NCI-H524 treated with DMSO at 0.1 percent for 48 hours (cell line): ENCODE measurements around the gene GNG2.

ENCODE experiments used
- DNase-seq: peaks from one replicate; lab custom pipeline; 2025; lab: John Stamatoyannopoulos, UW

Gene GNG2

DNA sequence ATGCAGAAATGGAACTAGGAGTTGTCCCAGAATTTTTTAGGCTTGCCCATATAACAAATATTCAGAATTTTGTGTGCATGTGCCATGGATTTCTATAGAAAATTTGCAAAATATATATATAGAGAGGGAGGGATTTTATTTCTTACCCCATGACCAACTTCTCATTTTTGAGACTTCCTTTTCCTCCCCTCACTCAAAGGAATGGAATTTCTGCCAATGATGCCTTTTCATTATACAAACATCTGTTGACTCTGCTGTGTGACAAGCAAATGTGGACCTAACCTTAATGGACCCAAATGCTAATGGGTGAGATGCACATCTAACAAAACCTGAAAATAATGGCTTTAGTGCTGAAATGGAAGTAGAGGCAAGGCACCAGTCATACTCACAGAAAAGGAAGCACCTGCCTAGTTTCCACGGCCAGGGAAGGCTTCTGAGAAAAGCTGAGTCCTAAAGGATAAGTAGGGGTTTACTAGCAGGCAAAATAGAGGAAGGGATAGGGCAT lies 3.6 kb upstream of the GNG2 start:
- DNase-seq: no peak

GRCh38 chr14:51859131-51859530 lies 1.3 kb upstream of the GNG2 start:
- no peak for DNase-seq

GRCh38 chr14:51860825-51861499 lies 550 bp downstream of the GNG2 start:
- DNase-seq: no peak

- no peak for DNase-seq
Observed at GRCh38 chr14:51862176-51862796, 1.9 kb downstream of the GNG2 start.

DNA sequence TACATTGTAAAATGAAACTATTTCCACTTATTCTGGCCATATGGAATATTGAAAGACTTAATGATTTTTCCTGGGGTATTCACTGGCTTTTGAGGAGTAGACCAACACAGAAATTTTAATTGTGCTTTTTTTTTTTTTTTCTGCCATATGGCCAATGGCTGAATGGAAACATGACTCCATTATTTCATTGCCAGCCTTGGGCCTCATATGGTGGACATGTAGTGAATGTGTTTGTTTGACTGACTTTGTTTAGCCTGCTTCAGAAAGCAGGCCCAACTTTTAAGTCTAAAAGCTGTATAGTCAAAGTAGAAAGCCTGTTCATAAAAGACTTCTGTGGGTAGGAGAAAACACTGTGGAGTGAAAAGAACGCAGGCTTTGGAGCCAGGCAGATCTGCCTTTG lies 2.4 kb downstream of the GNG2 start:
- DNase-seq: no peak

DNA sequence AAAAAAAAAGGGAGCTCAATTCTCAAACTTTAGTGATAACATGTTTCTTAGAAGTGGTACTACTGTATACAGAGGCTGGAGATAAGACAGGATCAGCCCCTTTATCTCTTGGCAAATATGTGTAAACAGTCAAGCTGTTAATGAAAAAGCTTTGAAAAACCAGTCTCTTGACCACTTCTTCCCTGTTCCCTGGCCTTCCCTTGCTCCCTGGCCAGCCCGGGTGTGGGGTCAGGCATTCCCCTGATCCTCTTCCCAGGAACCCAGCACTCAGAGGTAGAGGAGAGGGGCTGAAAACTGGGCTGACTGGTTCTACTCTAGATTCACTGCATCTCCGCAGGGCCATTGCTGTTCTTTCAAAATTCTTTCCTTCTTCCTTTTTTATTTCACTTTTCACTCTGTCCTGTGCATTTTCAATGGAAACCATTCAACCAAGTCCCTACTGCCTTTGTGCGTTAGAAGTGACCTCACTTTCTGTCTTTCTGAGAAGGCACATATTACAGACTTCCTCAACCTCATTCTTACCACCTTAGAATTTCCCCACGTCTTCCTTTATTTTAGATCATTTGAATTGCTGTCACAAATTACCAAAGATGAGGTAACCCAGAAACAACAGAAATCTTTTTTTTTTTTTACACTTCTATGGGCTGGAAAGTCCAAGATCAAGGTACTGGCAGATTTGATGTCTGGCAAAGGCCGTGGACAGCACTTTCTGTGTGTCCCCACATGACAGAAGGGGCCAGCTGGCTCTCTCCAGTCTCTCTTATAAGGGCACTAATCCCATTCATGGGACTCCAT lies 5.7 kb downstream of the GNG2 start:
- no peak for DNase-seq

- DNase-seq: no peak
Observed at GRCh38 chr14:51867741-51868140, 7.3 kb downstream of the GNG2 start.

- no peak for DNase-seq
Observed at GRCh38 chr14:51868405-51868804, 8.0 kb downstream of the GNG2 start.

DNA sequence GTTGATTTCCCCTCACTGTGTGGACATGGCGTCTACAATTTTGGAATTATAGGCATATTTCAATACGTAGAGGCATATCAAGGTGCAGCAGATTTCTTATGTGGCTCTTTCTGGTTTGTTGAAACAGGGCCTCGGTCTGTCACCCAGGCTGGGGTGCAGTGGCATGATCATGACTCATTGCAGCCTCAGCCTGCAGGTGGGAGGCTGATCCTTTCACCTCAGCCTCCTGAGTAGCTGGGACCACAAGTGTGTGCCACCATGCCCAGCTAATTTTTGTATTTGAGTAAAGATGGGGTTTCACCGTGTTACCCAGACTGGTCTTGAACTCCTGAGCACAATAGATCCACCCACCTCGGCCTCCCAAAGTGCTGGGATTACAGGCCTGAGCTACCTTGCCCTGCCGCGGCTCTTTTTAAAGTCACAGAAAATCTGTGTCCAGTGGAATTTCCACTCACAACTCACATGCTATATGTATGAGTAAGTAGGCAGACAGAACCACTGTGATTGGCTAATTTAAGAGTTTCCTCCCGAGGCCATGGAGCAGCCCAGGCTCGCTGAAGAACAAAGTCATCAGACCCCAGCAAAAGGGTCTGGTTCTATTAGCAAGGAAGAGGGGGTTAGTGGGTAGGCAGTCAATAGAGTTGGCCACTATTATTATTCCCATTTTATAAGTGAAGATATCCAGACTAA lies 9.1 kb downstream of the GNG2 start:
- no peak for DNase-seq

DNA sequence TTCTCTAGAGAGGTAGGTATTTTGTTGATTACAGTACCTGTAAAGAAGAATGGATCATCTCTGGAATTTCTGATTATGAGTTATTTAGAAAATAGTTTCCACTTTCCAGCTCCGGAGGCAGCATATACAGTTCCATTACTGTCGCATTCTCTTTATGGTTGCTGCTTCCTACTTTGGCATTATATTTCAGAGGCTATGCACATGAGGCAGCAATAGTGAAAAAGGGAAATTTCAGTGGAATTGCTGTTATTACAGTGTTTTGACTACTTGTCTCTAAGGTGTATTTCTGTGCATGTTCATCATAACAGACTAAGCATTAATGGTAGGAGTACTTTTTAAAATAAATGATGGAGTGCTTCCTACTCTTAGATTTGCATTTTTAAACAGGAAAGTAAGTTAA lies 10.2 kb downstream of the GNG2 start:
- DNase-seq: no peak

- no peak for DNase-seq
Observed at GRCh38 chr14:51871846-51872245, 11.4 kb downstream of the GNG2 start.

GRCh38 chr14:51872396-51872795 lies 12.0 kb downstream of the GNG2 start:
- no peak for DNase-seq

GRCh38 chr14:51873221-51873893 lies 12.9 kb downstream of the GNG2 start:
- DNase-seq: no peak

- no peak for DNase-seq
Observed at GRCh38 chr14:51877810-51878209, 17.4 kb downstream of the GNG2 start.

DNA sequence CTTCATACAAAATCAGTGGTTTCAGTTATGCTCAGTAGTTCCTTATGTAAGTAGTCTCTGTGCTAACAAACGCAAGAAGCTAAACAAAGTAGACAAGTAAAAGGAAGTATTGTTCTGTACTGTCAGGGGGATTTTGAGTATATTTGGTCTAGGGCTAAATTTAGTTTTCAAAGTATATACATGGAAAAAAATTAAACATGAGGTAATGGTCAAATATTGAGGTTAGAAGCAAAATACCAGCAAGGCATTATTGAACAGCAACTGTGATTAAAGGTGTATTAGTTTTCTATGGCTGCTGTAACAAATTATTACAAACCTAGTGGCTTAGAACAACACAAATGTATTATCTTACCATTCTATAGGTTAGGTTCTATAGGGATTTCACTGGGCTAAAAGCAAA lies 18.8 kb downstream of the GNG2 start:
- DNase-seq: no peak

GRCh38 chr14:51880835-51881580 lies 20.6 kb downstream of the GNG2 start:
- DNase-seq: no peak

DNA sequence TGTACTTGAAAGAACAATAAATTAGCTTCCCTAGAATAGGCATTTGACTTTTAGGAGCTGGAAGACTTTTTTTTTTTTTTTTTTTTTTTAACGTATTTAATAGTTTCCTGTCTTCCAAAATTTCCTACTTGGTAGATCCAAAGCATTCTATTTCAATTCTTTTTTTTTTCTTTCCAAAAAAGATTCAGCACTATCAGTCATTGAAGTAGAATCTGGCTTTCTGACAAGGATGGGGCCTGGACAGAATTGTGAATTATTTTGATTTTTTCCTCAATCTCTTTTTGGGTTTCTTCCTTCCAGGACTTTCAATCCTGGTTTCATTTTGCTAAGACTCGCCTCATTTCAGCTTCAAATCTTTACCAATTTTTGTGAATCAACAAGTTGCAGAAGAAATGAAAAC lies 21.2 kb downstream of the GNG2 start:
- DNase-seq: no peak

DNA sequence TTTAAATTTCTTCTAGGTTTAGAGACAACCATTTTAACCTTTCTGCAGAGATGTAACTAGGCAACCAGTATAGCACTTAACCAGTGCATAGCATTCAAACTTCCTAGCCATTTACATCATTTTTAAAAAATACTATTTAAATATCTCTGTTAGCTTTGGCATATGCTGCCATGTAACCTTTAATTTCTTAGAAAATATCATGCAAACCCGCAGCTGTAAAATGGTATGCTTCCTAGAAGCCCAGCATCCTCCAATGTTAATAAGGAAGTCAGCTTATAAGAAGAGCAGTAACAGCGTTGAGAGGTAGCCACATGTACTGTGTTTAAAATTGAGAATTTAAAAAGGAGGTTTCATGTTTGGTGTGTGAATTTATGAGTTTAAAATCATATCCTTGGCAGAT lies 22.8 kb downstream of the GNG2 start:
- no peak for DNase-seq

- DNase-seq: peak; percentile 27
Observed at GRCh38 chr14:51884086-51884927, 23.9 kb downstream of the GNG2 start.

DNA sequence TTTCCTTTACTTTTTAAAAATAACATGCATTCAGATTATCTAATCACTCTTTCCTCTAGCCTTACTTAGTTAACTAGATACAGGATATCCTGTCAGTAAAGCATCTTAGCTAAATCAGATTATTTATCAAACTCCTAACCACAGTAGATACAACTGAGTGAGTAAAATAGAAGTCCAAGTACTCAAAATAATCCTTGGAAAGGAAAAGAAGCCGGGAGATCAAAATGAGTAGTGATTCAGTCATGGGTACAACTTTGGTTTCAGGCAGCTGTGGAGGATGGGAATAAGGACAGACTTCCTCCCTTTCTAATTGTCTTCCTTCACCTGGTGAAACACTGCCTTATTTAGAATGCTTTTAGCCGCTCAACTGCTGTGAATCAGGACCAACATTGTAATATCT lies 29.4 kb downstream of the GNG2 start:
- DNase-seq: no peak
